Measurements from ENCODE around the gene CLDND2. TPM values are rescaled to one million over a fixed set of nuclear protein-coding genes. Genes with fewer than 3 reads are reported as not detected.

Gene CLDND2
- total and polyA plus RNA-seq, 2 of the 4 experiments (the other 2 are of a cell fraction), result not detected

GRCh38 chr19:51345076-51345620 lies 23.7 kb downstream of the CLDND2 start:
- 96% methylated on average over 5 of the region's 9 CpGs; no CpG with 5 or more reads in 1 of the 2 experiments for WGBS, 2 experiments (ENCODE audit: extremely low coverage in 2 of 2, insufficient read length in 1 of 2)
- intact Hi-C loops (cut with micrococcal nuclease), result no loop called here
- Histone ChIP-seq H2BK20ac (ENCODE audit: low read depth, low read length) (no peak overlapping the region), H3K9ac (ENCODE audit: low read depth, low read length) (no peak overlapping the region), H3K4me2 (ENCODE audit: low read depth, low read length) (no peak overlapping the region), H4K8ac (ENCODE audit: low read depth in 2 of 2, low read length in 2 of 2) (no peak overlapping the region), H4K20me1 (ENCODE audit: insufficient read depth, low read length) (no peaks in the 10 kb centered on the region), H2BK15ac (ENCODE audit: low read depth, low read length) (no peak overlapping the region), H3K4me3 (ENCODE audit: insufficient read depth, low read depth, low read length) (no peak overlapping the region), H3K27me3 (ENCODE audit: control insufficient read depth, insufficient read depth, low read length) (no peaks in the 10 kb centered on the region), H3K4me1 (ENCODE audit: control insufficient read depth, insufficient read depth, low read length) (no peaks in the 10 kb centered on the region), H2BK5ac (ENCODE audit: low read depth, low read length, poor library complexity, severe bottlenecking) (no peak overlapping the region), H3K79me1 (ENCODE audit: low read depth in 1 of 2, low read length in 2 of 2) (no peaks in the 10 kb centered on the region), H3K56ac (ENCODE audit: extremely low read depth, insufficient read depth, low read length) (no peak overlapping the region), H3K23ac (ENCODE audit: low read depth, low read length) (no peak overlapping the region), H2AK9ac (replicated peaks; ENCODE audit: low read depth, low read length, poor library complexity) (no peak overlapping the region), H3K14ac (replicated peaks; ENCODE audit: low read depth, low read length) (no peak overlapping the region), H3K27ac (ENCODE audit: insufficient read depth, low read length) (no peak overlapping the region), H2BK120ac (ENCODE audit: low read depth, low read length) (no peak overlapping the region), H2AK5ac (ENCODE audit: low read depth, low read length) (no peak overlapping the region), H4K5ac (ENCODE audit: low read depth, low read length) (no peak overlapping the region), H4K91ac (ENCODE audit: insufficient read depth, low read depth, low read length) (no peak overlapping the region), H3K18ac (ENCODE audit: low read depth, low read length) (no peak overlapping the region), H3K36me3 (ENCODE audit: control insufficient read depth, insufficient read depth, low read length) (peaks cover 20% of the 10 kb centered on the region), H2AFZ (replicated peaks; ENCODE audit: low read length, poor library complexity) (no peak overlapping the region), H3K9me1 (ENCODE audit: insufficient read depth, low read length) (no peaks in the 10 kb centered on the region; the same call in 1 of the 2 replicates), H3K4ac (ENCODE audit: low read depth, low read length) (no peak overlapping the region), H3K9me3 (ENCODE audit: control insufficient read depth, insufficient read depth, low read length) (no peaks in the 10 kb centered on the region)
- CTCF ChIA-PET, result no interaction called here
- BruUV-seq (replicated peaks), result no TSS peak
- ATAC-seq (ENCODE audit: low read depth) (no peak), DNase-seq (no peak)
- TF ChIP-seq SMC3 (IDR thresholded peaks at IDR 0.05; ENCODE audit: low read depth, low read length) (no peak), ELK1 (IDR thresholded peaks at IDR 0.05; ENCODE audit: borderline replicate concordance, low read depth, low read length) (no peak), RAD21 (IDR thresholded peaks at IDR 0.05; ENCODE audit: low read length) (no peak), MAZ (IDR thresholded peaks at IDR 0.05; ENCODE audit: borderline replicate concordance, low read depth, low read length) (no peak), CEBPB (IDR thresholded peaks at IDR 0.05; ENCODE audit: low read depth, low read length) (no peak), FOS (IDR thresholded peaks at IDR 0.05; ENCODE audit: low read depth, low read length) (no peak), MXI1 (IDR thresholded peaks at IDR 0.05; ENCODE audit: borderline replicate concordance, low read depth, low read length) (no peak), BHLHE40 (IDR thresholded peaks at IDR 0.05; ENCODE audit: low read depth, low read length) (no peak)
- dilution Hi-C loops (cut with HindIII; ENCODE audit: low sequenced_read_pairs, unreplicated experiment), result no loop called here
- POLR2A ChIA-PET (ENCODE audit: unreplicated experiment), result no interaction called here
- in situ Hi-C loops (cut with MboI; ENCODE audit: low sequenced_read_pairs), result no loop called here
